Measurements from ENCODE around the gene ZNF629.

Gene ZNF629

GRCh38 chr16:30786115-30786935, 680 bp downstream of the ZNF629 start:
- DNase-seq (ENCODE audit: low spot score): peak; percentile 94

GRCh38 chr16:30785126-30786106, 1.6 kb downstream of the ZNF629 start:
- DNase-seq (ENCODE audit: low spot score): no peak

- no peak for DNase-seq (ENCODE audit: low spot score)
Observed at GRCh38 chr16:30784215-30784614, 2.8 kb downstream of the ZNF629 start.

- DNase-seq (ENCODE audit: low spot score): no peak
Observed at GRCh38 chr16:30783280-30784109, 3.5 kb downstream of the ZNF629 start.

- no peak for DNase-seq (ENCODE audit: low spot score)
Observed at GRCh38 chr16:30782486-30783279, 4.3 kb downstream of the ZNF629 start.

- DNase-seq (ENCODE audit: low spot score): no peak
Observed at GRCh38 chr16:30780549-30780948, 6.5 kb downstream of the ZNF629 start.

GRCh38 chr16:30780021-30780420, 7.0 kb downstream of the ZNF629 start:
- DNase-seq (ENCODE audit: low spot score): no peak

GRCh38 chr16:30779596-30779995, 7.4 kb downstream of the ZNF629 start:
- no peak for DNase-seq (ENCODE audit: low spot score)

GRCh38 chr16:30778549-30779244, 8.3 kb downstream of the ZNF629 start:
- DNase-seq (ENCODE audit: low spot score): no peak

- DNase-seq (ENCODE audit: low spot score): no peak
Observed at GRCh38 chr16:30777591-30778297, 9.3 kb downstream of the ZNF629 start.

- peak; percentile 93 for DNase-seq (ENCODE audit: low spot score)
Observed at GRCh38 chr16:30775392-30776188, 11.4 kb downstream of the ZNF629 start.

- no peak for DNase-seq (ENCODE audit: low spot score)
Observed at GRCh38 chr16:30775131-30775391, 11.9 kb downstream of the ZNF629 start.

- no peak for DNase-seq (ENCODE audit: low spot score)
Observed at GRCh38 chr16:30774367-30775130, 12.5 kb downstream of the ZNF629 start.

- no peak for DNase-seq (ENCODE audit: low spot score)
Observed at GRCh38 chr16:30773826-30774225, 13.2 kb downstream of the ZNF629 start.

- no peak for DNase-seq (ENCODE audit: low spot score)
Observed at GRCh38 chr16:30771726-30772125, 15.3 kb downstream of the ZNF629 start.

GRCh38 chr16:30769379-30770089, 17.5 kb downstream of the ZNF629 start:
- no peak for DNase-seq (ENCODE audit: low spot score)

- no peak for DNase-seq (ENCODE audit: low spot score)
Observed at GRCh38 chr16:30768583-30769181, 18.3 kb downstream of the ZNF629 start.
